NCI-H2227 treated with DMSO at 0.1 percent for 48 hours (cell line): ENCODE data around the gene GDPGP1.
"Not testable (repeated sequence)": the region's sequence is repeated elsewhere in the genome, so short reads cannot be mapped to it uniquely, and the experiment has no call there.

Experiments used
- DNase-seq: peaks from one replicate; lab custom pipeline; 2025; lab: John Stamatoyannopoulos, UW

The GDPGP1 gene, protein sequence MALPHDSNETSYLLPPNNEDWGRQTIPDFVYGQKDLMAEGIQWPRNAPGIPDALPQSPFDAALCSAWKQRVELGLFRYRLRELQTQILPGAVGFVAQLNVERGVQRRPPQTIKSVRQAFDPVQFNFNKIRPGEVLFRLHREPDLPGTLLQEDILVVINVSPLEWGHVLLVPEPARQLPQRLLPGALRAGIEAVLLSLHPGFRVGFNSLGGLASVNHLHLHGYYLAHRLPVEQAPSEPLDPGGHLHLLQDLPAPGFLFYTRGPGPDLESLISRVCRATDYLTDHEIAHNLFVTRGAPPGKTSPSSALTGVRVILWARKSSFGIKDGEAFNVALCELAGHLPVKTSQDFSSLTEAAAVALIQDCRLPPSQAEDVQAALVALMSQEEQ

DNA sequence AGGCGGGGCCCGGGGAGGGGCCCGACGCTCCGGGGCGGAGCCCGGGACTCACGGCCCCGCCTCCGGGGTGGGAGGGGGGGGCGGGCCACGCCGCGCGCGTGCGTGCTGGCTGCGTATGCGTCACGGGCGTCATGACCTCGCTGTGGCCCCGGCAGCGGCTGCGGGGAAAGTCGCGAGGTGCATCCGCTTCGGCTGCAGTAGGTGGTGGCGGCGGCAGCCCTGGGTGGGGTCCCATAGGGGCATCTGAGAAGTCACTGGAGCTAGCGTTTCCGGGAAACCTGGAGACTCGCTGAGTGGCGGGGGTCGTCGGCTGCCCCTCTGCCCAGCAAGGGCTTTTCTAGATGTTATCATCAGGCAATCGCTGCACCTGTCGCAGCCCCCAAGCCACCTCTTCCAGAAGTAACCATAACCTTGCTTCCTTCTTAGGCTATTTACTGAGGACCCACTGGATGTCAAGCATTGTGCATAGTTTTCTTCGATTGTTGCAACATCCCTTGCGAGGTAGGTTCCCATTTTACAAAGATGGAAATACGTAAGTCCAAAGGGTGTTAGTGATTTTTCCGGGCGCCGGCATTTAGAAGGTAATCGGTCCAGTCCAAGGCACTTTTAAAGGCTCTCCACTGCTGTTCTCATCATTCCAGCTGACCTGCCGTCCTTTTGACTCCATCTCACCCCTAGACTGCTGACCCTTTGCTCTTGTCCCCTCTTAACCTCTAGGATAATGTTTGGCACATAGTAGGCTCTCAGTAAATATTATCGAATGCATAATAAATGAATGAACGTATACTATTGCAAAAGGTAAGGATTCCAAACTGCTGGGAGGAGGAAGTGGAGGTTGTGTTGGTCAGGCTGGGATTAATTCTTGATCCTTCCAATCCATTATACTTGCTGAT is at the start of gene GDPGP1:
Gene GDPGP1 (plus strand): TSS at position 114 of the 893 bp plus-strand sequence. CDS start 6,700 bp downstream, outside the sequence.
- DNase-seq: peak; percentile 64

DNA sequence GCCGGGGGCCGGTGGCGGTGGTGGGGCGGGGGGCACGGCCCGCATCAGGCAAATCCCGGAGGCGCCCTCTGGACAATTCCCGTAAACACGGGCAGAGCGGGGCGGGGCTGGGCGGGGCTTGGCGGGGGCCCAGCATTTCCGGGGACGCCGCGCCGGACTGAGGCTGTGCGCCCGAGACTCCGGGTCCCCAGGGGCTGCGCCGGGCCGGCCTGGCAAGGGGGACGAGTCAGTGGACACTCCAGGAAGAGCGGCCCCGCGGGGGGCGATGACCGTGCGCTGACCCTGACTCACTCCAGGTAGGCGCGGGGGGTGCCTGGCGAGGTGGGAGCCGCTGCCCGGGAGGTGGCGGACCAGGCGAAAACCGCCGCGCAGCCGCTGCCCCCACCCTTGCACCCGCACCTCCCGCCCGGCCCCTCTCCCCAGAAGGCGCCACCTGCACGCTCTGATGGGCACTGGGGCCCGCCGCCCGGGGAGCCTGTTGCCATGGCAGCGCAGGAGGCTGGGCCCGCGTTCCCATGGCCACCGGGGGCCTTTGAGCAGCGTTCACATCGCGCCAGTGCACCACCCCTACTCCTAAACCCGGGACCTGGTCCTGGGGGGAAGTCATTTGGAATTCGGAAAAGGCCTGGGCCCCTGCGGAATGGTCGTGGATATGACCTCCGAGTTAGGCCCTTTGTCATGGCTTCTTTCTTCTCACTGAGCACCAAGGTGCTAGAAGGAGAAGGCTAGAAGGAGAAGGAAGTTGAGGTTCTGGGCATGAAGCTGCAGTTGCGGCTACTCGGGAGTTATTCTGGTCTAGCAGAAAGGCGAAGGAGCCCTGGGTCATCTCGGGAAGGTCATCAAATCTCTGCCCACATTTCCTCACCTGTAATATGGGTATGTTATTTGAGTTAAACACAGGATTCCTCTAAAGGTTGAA is 49.0 kb upstream of the GDPGP1 start:
- peak; percentile 44 for DNase-seq

DNA sequence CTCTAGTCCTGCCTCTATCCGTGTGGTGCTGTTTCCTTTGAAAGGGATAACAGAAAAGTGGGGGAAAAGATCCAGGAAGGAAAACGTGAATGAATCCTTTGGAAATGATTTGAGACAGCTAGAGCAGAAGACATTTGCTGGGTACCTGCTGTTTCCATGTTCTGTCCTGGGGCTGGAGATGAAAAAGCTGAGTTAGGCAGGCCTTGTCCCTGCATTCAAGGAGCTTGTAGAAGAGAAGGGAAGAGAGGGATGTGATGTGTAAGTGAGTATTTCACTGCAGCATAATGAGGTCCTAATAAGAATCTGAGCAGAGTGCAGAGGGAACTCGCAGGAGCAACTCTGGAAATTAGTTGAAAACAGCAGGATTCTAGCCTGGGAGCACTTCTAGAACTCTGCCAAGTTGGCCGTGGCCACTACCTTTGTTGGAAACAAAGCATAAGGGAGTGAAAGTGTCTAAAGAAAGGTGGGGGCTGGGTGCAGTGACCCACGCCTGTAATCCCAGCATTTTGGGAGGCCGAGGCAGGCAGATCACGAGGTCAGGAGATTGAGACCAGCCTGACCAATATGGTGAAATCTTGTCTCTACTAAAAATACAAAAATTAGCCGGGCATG is 46.6 kb upstream of the GDPGP1 start:
- no peak for DNase-seq

DNA sequence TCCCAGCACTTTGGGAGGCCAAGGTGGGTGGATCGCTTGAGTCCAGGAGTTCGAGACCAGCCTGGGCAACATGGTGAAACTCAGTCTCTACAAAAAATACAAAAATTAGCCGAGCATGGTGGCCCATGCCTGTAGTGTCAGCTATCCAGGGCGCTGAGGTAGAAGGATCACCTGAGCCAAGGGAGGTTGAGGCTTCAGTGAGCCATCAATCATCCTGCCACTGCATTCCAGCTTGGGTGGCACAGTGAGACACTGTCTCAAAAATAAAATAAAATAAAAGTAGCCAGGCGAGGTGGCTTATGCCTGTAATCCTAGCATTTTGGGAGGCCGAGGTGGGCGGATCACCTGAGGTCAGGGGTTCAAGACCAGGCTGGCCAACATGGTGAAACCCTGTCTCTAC is 45.9 kb upstream of the GDPGP1 start:
- not testable (repeated sequence) for DNase-seq

DNA sequence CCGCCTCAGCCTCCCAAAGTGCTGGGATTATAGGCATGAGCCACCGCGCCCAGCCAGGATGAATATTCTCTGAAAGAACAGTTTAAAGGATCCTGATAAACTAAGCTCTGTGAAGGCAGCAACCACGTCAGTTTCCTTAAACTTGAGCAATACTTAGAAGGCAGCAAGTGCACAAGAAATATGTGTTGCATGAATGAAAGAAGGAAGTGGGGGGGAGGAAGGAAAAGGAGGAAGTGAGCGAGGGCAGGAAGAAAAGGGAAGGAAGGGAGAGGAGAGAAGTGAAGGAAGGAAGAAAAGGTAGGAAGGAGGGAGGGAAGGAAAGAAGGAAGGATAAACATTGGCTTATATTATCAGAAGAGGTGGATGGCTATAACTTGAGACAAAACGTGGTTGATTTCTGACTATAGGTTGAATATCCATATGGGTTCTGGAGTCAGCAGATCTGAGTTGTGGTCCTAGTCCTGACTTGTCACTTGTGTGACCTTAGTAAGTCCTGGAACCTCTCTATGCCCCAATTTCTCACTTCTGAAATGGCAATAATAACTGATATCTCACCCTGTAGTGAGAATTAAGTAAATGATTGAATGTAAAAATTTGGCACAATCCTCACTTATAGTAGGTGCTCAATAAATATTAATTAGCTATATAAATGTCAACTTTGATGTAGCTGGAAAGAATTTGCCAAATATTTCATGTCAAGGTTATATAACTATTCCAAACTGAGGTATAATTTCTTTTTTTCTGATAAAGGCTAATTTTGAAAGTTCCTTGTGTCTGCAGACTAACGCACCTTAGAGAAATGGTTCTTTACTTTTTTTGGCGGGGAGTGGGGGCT is 44.9 kb upstream of the GDPGP1 start:
- DNase-seq: no peak

DNA sequence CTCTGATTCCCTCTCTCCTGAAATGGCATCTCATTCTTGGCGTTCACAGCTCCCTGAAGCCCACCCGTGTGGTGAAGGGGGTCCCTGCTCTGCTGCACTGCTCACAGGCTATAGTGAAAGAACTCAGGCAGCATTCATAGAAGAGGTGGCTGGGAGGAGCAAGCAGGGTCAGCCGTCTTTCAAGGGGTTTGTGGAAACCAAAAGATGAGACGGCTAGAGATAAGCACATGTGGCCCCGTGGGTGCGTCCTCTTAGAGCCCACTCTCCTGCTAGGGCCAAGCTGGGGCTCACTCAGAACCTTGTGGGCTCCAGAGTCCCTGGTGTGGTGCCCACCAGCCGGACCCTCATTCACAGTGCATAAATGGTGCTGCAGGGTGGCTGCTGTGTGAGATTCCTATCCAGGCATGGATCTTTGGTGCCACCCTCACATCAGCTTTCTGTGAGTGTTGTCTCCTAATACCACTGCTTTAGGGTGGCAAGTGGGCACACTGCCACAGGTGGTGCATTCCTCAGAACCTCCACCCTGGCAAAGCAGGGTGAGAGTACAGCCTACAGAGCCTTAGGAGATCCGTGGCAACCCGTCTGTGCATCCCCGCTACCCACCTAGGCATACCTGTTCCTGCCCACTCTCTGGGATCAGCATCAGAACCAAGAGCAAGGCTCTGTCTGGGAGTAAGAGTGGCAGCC is 44.1 kb upstream of the GDPGP1 start:
- no peak for DNase-seq

DNA sequence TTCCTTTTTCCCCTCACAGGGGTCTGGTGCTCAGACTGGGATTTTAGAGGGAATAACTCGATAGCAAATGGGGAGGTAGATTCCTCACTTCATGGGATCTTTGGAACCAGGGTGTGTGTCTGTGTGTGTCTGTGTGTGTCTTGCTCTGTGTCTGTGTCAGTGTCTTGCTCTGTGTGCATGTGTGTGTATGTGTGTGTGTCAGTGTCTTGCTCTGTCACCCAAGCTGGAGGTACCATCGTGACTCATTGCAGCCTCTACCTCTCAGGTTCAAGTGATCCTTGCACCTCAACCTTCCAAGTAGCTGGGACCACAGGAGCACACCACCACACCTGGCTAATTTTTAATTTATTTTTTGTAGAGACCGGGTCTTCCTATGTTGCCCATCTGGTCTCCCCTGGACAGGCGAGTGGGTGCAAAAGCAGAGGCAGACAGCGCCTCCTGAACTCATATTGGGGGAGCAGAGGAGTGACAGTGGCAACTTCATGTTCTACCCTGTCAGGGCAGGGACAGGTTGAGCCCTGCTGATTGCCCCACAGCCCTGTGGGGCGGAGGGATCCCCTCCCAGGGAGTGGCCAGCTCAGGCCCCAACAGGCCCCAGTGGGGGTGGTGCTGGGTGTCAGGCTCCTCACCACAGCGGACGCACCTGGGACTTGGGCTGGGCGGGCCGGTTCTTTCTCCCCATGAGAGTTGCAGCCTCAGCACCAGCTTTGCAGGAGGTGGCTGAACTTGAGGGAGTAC is 43.2 kb upstream of the GDPGP1 start:
- DNase-seq: no peak

DNA sequence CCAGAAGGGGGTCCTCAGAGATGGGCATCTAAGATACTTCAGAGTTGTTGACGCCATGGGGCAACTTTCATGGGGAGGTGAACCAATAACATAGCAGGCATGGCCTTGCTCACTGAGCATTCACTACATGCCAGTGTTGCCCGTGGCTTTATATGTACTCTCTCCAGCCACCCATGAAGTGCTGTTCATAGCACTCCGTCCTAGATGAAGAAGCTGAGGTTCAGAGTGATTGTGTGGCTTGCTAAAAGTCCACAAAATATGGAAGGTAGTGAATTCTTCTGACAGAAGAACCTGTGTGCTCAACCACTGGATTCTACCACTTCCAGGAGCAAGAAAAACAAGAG is 42.7 kb upstream of the GDPGP1 start:
- no peak for DNase-seq

DNA sequence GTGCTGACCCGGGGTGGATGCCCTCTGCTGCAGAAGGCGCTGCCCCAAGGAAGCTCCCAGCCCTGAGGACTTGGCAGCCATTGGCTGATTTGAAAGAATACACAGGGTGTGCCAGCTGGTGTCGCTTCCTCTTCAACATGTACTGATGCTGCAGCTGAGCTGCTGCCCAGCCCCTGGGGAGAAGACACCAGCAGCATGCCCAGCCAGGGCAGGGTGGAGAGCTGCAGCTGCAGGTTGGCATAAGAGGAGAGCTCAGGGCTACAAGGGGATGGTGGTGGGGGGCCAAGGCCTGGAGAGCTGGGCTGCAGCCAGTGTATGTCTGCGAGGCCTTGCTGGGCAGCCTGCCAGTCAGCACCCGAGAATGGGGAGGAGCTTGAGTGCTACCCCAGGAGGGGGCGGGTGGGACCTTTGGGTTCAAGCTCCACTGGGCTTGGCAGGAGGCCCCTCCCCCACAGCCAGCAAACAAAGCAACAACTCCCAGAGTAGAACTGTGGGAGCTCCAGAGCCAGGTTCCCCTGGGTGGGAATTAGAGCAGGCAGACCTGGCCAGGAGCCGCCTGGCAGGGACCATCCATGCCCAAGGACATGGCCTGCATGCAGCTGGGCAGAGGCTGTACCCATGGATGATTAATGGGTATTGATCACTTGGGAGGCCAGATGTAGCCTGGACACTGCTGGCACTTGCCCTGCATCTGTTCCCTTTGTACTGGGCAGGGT is 42.1 kb upstream of the GDPGP1 start:
- peak; percentile 36 for DNase-seq

DNA sequence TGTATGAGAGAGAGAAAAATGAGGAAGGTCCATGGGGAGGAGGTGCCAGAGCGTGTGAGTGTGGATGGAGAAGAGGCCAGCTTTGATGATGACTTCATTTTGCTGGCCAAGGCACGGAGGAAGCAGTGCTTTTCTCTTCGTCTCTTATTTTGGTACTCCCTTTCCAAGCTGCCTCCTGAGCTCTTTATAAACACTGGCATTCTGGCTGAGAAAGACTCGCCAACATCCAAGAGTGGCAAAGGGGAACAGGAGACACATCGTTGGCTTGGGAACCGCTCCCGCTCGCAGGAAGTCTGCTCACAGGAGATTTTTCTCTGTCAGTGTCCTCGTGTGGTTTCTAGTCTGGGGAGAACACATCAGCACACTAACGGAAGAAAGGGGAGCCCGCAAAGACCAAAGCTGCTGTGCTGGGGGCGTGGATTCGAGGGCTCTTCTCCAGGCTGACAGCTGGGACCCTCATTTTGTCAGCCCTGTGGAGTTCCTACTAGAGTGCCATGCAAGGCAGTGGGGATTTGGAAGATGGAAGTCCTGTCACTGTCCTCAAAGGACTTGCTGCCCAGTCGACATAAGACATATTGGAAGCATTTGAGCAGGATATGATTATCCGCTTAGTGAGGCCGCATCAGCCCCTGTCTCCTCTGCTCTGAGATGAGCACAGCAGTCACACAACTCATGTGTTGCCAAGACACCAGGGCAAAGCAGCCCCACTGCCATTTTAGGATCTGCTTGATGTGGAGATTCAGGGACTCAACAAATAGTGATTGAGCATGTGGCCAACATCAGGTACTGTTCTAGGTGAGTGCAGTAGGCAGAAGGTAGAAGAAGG is 40.8 kb upstream of the GDPGP1 start:
- DNase-seq: no peak

DNA sequence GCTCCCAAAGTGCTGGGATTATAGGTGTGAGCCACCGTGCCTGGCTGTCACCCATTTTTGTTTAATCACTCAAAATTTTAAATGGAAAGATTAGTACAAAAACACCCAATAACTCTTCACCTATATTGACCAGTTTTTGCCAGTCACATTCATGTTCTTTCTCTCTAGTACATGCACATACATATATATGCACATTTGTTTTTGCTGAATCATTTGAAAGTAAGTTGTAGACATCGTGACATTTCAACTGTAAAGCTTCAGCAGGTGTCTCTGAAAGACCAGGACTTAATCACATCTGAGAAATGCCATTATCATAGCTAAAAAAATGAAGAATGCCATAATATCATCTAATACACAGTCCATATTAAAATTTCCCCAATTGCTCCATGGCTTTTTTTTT is 39.4 kb upstream of the GDPGP1 start:
- DNase-seq: no peak

DNA sequence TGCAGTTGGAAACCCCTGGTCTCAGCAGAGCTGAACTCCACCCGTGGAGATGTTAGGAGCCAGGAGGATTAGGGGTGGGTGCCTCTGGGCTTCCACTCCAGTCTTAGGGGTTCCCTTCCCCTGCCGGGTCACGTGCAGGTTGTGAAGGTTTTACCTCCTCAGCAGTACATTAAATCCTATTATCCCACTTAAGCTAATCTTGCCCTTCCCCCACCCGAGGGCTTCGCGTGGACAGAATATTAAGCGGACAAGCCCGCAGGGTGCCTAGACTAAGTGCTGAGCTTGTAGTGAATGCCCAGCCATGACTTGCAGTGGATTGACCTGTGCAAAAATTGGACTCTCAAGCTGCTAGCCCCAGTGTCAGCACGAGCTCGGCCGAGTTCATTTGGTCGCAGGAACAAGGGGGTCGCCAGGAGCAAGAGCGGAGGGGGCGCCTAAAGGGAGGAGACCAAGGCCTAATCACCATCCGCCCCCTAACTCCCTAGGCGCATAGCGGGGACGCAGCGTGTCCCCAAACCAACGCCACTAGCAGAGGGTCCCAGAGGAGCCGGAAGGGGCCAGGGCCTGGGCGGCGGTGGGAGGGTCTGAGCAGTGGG is 33.4 kb upstream of the GDPGP1 start:
- no peak for DNase-seq

DNA sequence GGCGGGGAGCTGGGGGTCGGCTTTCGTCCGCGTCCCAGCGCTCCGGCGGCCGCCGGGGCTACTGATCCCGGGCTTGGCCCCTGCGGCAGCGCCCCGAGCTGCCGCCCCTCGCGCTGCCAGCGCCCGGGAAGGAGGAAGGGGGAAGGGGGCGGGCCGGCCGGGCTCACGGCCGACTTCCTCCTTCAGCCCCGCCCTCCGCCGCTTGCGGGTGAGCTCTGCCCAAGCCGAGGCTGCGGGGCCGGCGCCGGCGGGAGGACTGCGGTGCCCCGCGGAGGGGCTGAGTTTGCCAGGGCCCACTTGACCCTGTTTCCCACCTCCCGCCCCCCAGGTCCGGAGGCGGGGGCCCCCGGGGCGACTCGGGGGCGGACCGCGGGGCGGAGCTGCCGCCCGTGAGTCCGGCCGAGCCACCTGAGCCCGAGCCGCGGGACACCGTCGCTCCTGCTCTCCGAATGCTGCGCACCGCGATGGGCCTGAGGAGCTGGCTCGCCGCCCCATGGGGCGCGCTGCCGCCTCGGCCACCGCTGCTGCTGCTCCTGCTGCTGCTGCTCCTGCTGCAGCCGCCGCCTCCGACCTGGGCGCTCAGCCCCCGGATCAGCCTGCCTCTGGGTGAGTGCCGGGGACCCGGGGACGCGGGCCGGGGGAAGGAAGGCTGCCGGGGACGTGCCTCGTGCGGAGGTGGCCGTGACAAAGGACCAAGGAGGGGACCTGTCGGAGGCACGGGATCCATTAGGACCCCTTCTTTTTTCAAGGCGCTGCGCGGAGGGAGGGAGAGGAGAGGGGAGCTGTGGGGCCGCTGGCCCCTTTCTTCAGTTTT is 32.7 kb upstream of the GDPGP1 start, which contains the start of gene SEMA4B:
Gene SEMA4B (plus strand): TSS at position 201 of the 814 bp plus-strand sequence. CDS start 249 bp downstream, at position 450.
- DNase-seq: peak; percentile 25

DNA sequence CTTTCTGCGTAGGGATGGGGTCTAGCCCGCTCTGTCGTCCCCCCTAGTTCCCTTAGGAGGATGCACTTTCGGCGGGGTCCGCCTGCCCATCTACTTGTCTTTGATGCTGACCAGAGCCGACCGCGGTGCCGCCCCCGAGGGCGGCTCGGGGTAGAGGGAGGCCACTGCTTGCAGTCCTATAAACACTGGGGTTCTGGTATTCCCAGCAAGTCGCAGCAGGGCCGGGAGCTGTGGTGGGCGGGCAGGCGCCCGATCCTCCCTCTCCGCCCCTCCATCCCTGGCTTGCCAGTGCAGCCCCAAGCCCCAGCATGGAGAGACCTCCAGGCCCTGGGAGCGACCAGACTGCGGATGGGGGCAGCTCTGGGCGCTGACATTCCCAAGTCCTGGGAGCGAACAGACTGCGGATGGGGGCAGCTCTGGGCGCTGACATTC is 32.0 kb upstream of the GDPGP1 start:
- DNase-seq: no peak

DNA sequence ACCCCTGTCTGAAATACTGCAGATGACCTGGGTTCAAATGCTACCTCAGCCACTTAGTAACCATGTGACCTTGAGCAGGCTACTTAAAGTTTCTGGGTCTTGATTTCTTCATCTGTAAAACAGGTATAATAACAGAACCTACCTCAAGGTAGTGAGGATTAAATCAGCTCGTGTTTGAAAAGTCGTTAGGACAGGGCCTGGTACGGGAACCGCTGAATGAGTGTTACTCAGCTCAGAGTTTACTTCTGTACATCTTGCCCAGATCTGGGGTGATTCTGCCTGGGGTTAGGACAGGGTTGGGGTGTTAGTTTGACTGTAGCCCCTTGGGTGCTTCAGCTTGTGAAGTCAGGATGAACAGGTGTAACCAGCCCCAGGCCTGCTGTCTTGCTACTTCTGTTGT is 31.1 kb upstream of the GDPGP1 start:
- DNase-seq: no peak

DNA sequence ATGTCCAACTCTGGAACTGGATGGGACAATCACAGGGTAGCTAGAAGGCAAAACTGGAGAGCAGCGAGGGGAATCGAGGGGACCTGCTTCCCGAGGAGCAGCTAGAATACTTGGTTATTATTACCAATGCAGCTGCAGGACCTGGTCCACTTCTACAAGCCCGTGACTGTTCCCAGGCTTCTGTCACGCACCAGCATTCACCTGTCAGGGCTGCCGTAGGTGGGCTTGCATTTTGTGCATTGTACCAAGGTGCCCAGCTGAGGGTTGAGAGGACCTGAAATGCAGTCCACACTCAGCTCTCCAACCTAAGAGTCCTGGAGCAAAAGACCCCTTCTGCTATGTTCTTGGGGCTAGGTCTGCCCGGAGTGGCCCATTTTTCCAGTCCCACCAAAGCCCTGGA is 30.5 kb upstream of the GDPGP1 start:
- no peak for DNase-seq
